Fibroblast of skin of left quadriceps (primary cell): Measurements from ENCODE around the gene USP48.
"Not testable (repeated sequence)": the region's sequence is repeated elsewhere in the genome, so short reads cannot be mapped to it uniquely, and the experiment has no call there.

Experiments
- DNase-seq, 2 experiments: peaks; one replicate each; pipeline ENCODE4 v3.0.0-alpha.2; 2013; ENCODE audit warnings: low read depth in 2 of 2

Gene USP48

DNA sequence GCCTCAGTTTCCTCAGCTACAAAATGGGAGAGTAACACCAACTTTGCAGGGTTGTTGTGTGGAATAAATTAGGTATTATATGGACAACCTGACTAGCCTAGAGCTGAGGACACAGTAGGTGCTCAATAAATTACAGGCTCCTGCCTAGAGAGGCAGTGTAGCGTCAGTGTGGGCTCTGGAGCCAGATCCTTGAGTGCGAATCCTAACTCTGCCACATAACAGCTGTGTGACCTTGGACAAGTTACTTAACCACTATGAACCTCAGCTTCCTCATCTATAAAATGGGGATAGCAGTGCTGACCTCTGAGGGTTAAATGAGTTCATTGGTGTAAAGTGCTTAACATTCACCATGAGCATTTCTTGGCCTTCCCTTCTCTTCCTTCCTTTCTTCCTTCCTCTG lies 146.9 kb downstream of the USP48 start:
- no peak for DNase-seq

- DNase-seq: no peak
These were observed 148.0 kb downstream of the USP48 start for GRCh38 chr1:21634806-21635535.

DNA sequence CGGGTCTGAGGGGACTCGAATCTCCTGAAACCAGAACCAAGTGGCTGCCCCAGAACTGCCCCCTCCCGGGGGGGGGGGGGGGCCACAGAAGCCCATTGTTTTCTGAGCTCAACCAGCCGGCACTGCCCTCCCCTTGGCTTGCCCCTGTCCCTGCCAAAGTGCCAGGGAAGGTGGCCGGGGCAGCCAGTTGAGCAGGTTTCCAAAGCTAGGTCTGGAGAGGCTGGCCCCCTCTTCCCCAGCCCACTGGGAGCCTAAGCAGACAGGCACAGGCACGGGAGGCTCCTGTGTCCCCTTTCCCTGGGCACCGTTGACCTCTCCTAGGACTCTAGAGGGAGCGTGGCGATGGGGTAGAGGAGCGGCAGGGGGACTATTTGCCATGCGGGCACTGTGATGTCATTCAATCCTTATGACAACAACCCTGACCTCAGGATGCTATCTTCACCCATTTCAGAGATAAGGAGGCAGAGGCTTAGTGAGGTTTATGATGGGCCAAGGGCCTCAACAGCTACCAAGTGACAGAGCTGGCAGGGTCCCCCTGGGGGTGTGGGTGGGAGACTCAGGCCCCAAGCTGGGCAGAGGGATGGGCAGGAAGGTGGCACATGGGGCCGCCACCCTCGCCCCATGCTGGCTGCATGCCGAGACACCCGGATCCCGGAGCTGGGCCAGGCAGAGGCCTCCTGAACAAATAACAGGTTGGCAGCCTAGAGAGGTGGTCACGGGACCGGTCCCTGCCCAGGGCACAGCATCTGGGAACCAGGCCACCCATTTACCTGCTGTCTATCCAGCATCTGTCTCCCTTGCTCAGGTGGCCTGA lies 148.8 kb downstream of the USP48 start:
- no peak for DNase-seq

- no peak for DNase-seq
These were observed 149.7 kb downstream of the USP48 start for GRCh38 chr1:21633141-21633755.

DNA sequence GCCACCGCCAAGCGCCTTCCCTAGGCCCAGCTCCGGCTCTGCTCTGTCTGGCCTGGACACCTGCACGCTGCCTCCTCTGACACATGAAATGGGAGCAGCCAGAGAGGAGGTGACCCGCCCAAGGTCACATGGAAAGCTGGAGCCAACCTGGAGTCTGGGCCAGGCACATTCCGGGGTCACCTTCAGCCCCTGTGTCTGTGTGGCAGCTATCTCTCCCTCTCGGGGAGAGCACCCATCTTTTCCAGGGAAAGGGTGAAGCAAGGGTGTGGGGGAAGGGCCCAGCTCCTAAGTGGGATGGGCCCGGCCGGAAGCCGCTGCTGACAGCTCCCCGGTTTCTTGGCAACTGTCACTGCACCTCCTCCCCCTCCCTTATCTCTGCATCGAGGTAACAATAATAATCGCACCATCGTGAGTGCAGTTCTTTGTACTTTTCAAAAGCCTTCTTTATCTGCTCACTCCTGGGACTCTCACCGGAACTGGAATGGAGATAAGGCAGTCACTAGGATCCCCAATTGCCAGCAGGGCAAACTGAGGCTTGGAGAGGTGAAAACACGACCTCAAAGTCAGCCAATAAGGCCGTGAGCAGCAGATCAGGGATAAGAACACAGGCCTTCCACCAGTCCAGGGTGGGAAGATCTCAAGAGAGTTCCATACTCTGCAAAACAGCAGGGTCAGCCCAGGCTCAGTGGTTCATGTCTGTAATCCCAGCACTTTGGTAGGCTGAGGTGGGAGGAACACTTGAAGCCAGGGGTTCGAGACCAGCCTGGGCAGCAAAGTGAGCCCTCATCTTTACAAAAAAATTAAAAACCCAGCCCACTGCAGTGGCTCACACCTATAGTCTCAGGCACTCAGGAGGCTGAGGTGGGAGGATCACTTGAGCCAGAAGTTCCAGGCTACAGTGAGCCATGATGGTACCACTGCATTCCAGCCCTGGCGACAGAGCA lies 150.7 kb downstream of the USP48 start:
- no peak for DNase-seq

GRCh38 chr1:21631590-21631943 lies 151.4 kb downstream of the USP48 start:
- not testable (repeated sequence) for DNase-seq

DNA sequence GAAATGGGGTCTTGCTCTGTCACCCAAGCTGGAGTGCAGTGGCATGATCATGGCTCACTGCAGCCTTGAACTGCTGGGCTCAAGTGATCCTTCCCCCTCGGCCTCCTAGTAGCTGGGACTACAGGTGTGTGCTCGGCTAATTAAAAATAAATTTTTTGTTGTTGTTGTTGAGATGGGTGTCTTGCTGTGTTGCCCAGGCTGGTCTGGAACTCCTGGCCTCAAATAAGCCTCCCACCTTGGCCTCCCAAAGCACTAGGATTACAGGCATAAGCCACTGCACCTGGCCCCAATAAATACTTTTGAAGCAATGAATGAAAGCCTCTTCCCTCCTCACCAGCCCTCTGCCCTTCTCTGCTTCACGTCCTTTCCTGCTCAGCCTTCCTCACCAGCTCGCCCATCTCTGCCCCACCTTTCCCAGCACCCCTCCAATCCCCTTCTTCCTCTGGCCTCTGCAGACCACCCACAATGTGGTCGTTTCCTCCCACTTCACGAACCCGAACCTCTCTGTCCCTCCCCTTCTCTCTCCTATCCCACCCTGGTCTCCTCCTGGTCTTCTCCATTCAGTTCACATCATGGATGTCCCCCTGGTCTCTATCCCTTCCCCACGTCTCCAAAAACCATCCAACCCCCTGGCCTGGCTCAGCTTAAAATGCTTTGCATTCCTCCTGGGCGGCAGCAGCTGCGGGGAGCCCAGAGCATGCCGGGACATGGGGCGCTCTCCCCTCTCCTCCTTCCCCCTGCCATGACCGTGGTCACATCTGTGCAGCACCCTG lies 152.2 kb downstream of the USP48 start:
- DNase-seq: no peak

DNA sequence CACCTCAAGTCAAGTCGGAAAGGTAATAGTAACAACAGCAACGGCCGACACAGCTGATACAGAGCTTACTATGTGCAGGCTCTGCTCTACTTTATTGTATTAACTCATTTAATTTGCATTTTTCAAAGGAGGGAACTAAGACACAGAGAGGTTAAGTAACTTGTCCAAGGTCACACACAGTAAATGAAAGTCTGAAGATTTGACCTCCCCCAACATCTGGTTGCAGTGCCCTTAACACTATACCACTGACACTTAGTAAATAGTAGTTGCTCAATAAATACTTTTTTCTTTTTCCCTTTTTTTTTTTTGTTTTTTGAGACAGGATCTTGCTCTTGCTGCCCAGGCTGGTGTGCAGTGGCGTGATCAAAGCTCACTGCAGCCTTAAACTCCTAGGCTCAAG lies 153.0 kb downstream of the USP48 start:
- no peak for DNase-seq

DNA sequence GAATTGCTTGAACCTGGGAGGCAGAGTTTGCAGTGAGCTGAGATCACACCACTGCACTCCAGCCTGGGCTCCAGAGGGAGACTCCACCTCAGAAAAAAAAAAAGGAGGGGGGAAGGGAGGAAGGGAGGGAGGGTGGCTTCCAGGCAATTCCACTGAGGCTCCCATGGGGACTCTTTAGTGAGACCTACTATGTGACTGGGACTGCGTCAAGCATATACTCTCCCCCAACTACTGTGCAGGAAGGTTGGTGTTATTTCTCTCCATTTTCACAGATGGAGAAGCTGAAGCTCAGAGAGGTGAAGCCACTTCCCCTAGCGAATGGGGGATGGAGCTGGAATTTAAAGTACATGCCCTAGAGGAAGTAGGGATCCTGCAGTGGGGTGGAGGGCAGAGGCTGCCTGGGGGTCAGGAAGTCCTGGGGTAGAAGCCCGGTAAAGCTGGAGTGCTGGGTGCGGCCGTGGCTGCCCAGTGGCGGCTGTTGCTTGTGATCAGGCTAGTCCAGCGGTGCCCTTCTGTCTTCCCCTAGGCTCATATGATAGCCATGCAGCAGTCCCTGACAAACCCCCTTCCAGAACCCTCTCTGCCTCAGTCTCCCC lies 154.1 kb downstream of the USP48 start:
- DNase-seq: no peak
